A673 (cell line): ENCODE results near the gene ARL3. TPM values are rescaled to one million over a fixed set of nuclear protein-coding genes. Genes with fewer than 3 reads are reported as not detected.

ENCODE experiments used
- BruUV-seq: library from RNA; stranded (reverse); fragments of 400-500 nt; replicated peaks from 2 replicates; lab custom pipeline; 2021; lab: Mats Ljungman, UMichigan
- CTCF ChIA-PET: fragments of 300-600 bp; sonication (Branson Sonifier 250); formaldehyde crosslinking; loops from one replicate; lab custom pipeline; 2022; ENCODE audit warnings: antibody characterized with exemption; lab: Charles Lee
- POLR2A ChIA-PET: fragments of 300-600 bp; sonication (Branson Sonifier 250); formaldehyde crosslinking; loops from one replicate; lab custom pipeline; 2022; ENCODE audit warnings: antibody characterized with exemption; ENCODE audit not compliant: low non-redundant PET; lab: Charles Lee
- DNase-seq: peaks from one replicate; pipeline ENCODE4 v3.0.0-alpha.2; 2015; ENCODE audit warnings: low spot score
- H3K27ac ChIP-seq: fragments of 200-600 bp; sonication (generic); 2 replicates; pipeline ENCODE4 v1.5.1; 2016; ENCODE audit warnings: mixed run types, low read depth, mild to moderate bottlenecking, mixed read lengths, antibody characterized with exemption, low read length; ENCODE audit not compliant: poor library complexity, severe bottlenecking
- H3K27me3 ChIP-seq: fragments of 200-600 bp; sonication (generic); replicated peaks from 2 replicates; pipeline ENCODE4 v1.6.1; 2017; ENCODE audit warnings: mixed run types, low read depth, mild to moderate bottlenecking, mixed read lengths, antibody characterized with exemption, low read length; ENCODE audit not compliant: insufficient read depth, poor library complexity
- H3K36me3 ChIP-seq: fragments of 200-600 bp; sonication (generic); 2 replicates; pipeline ENCODE4 v1.6.1; 2016; ENCODE audit warnings: mixed run types, mild to moderate bottlenecking, mixed read lengths, antibody characterized with exemption, low read length; ENCODE audit not compliant: insufficient read depth, poor library complexity, severe bottlenecking
- H3K4me1 ChIP-seq: fragments of 200-600 bp; sonication (generic); 2 replicates; pipeline ENCODE4 v1.6.1; 2017; ENCODE audit warnings: mixed run types, mild to moderate bottlenecking, mixed read lengths, antibody characterized with exemption, low read length; ENCODE audit not compliant: insufficient read depth, poor library complexity, severe bottlenecking
- H3K4me3 ChIP-seq: fragments of 200-600 bp; sonication (generic); 2 replicates; pipeline ENCODE4 v1.5.1; 2016; ENCODE audit warnings: low read depth, mixed run types, mild to moderate bottlenecking, mixed read lengths, low read length; ENCODE audit not compliant: poor library complexity, severe bottlenecking
- H3K9me3 ChIP-seq: fragments of 200-600 bp; sonication (generic); 2 replicates; pipeline ENCODE4 v1.6.1; 2016; ENCODE audit warnings: mixed run types, low read depth, mild to moderate bottlenecking, mixed read lengths, antibody characterized with exemption, low read length; ENCODE audit not compliant: poor library complexity, severe bottlenecking
- CTCF ChIP-seq: fragments of 300-800, 200-600 bp; sonication (generic); conservative IDR thresholded peaks from 2 replicates; pipeline ENCODE4 v1.5.1; 2017; ENCODE audit warnings: low read depth, mild to moderate bottlenecking, antibody characterized with exemption, low read length, moderate library complexity, mixed read lengths
- EZH2 ChIP-seq: fragments of 200-600 bp; sonication (generic); IDR thresholded peaks from 2 replicates; pipeline ENCODE4 v1.6.1; 2017; ENCODE audit warnings: borderline replicate concordance, low read depth, mild to moderate bottlenecking, mixed read lengths, antibody characterized with exemption, low read length; ENCODE audit not compliant: poor library complexity, severe bottlenecking
- intact Hi-C: fragments of 100-400 bp; cut with micrococcal nuclease; formaldehyde crosslinking; loops from one replicate; pipeline ENCODE4 v1.10.0; 2022; ENCODE audit not compliant: unreplicated experiment
- total RNA-seq: library from RNA; stranded (reverse); gene quantifications from 2 replicates; pipeline ENCODE4 v1.2.3, GENCODE V29; 2021

The ARL3 gene
- total RNA-seq, 1 experiment from 2014 or later: 14.9 TPM

- H3K27ac ChIP-seq: no peak overlapping the region
Measured at GRCh38 chr10:102656791-102657371, 57.3 kb downstream of the ARL3 start.

GRCh38 chr10:102656026-102656425, 58.2 kb downstream of the ARL3 start:
- ChIA-PET POLR2A (no interaction called here), CTCF (no interaction called here)
- no peak for TF ChIP-seq CTCF
- no peak for TF ChIP-seq EZH2
- no peak overlapping the region for H3K4me3 ChIP-seq
- BruUV-seq: no TSS peak
- no peaks in the 10 kb centered on the region for H3K4me1 ChIP-seq
- no peaks in the 10 kb centered on the region for H3K27me3 ChIP-seq
- intact Hi-C loops: no loop called here
- H3K36me3 ChIP-seq: peaks cover 20% of the 10 kb centered on the region
- H3K27ac ChIP-seq: no peak overlapping the region
- no peaks in the 10 kb centered on the region for H3K9me3 ChIP-seq
- DNase-seq: no peak

More at GRCh38 chr10:102656791-102657371, 57.3 kb downstream of the ARL3 start:
- intact Hi-C loops: no loop called here
- H3K4me3 ChIP-seq: no peak overlapping the region
- POLR2A ChIA-PET: no interaction called here
- TF ChIP-seq CTCF: no peak
- TF ChIP-seq EZH2: no peak
- H3K36me3 ChIP-seq: peaks cover 20% of the 10 kb centered on the region
- BruUV-seq: no TSS peak
- H3K27me3 ChIP-seq: no peaks in the 10 kb centered on the region
- H3K9me3 ChIP-seq: no peaks in the 10 kb centered on the region
- no peak for DNase-seq
- H3K4me1 ChIP-seq: no peaks in the 10 kb centered on the region
- CTCF ChIA-PET: no interaction called here

- DNase-seq: no peak
- Histone ChIP-seq H3K4me3 (no peak overlapping the region), H3K36me3 (peaks cover 20% of the 10 kb centered on the region), H3K27me3 (no peaks in the 10 kb centered on the region), H3K9me3 (no peaks in the 10 kb centered on the region), H3K4me1 (no peaks in the 10 kb centered on the region), H3K27ac (no peak overlapping the region)
- intact Hi-C loops: no loop called here
- ChIA-PET POLR2A (no interaction called here), CTCF (no interaction called here)
- BruUV-seq: no TSS peak
- TF ChIP-seq CTCF (no peak), EZH2 (no peak)
Measured at GRCh38 chr10:102654969-102655368, 59.2 kb downstream of the ARL3 start.
